ENCODE results near the gene SLC23A2. TPM values are rescaled to one million over a fixed set of nuclear protein-coding genes. Genes with fewer than 3 reads are reported as not detected.

The SLC23A2 gene
- polyA plus RNA-seq, 1 of the 3 experiments (the other 2 are of a cell fraction): 14.0 TPM

- H3K9me2 ChIP-seq: no peaks in the 10 kb centered on the region
- H3K27ac ChIP-seq (ENCODE audit: low read depth in 2 of 2, low read length in 1 of 2): no peak overlapping the region
- no peaks in the 10 kb centered on the region for H3K27me3 ChIP-seq (ENCODE audit: insufficient read depth)
- H3K4me2 ChIP-seq: no peak overlapping the region
- POLR2A ChIA-PET: no interaction called here
- H3K4me1 ChIP-seq (ENCODE audit: control insufficient read depth in 1 of 2, insufficient read depth in 2 of 2, low read depth in 1 of 2, low read length in 1 of 2): no peaks in the 10 kb centered on the region; a peak in 1 of 4 replicates
- no peak overlapping the region for H3K4me3 ChIP-seq (ENCODE audit: low read depth in 2 of 2, low read length in 1 of 2)
- H3K9me3 ChIP-seq: no peaks in the 10 kb centered on the region
- H2AFZ ChIP-seq (ENCODE audit: low read depth): no peak overlapping the region
- CTCF ChIA-PET: interaction anchor here (1.2 kb wide), 1 partner anchor 230 kb away, joined by 3 read pairs; no protein-coding TSS in a partner anchor
- no peaks in the 10 kb centered on the region for H3F3A ChIP-seq (replicated peaks; ENCODE audit: insufficient read depth)
- no peaks in the 10 kb centered on the region for H4K20me1 ChIP-seq (ENCODE audit: insufficient read depth)
- no peak overlapping the region for H3K9ac ChIP-seq
- H3K79me2 ChIP-seq (ENCODE audit: insufficient read depth): no peaks in the 10 kb centered on the region
- peaks cover 4 to 29% of the 10 kb centered on the region in 2 experiments for H3K36me3 ChIP-seq (replicated peaks in 1 of 2; ENCODE audit: control insufficient read depth in 1 of 2, insufficient read depth in 2 of 2, low read length in 1 of 2)
- TF ChIP-seq NRF1 (IDR thresholded peaks at IDR 0.05; ENCODE audit: low read depth, low read length) (no peak), CTCF (IDR thresholded peaks at IDR 0.05) (no peak), RFX5 (IDR thresholded peaks at IDR 0.05; ENCODE audit: low read length) (no peak), EZH2phosphoT487 (IDR thresholded peaks at IDR 0.05; ENCODE audit: borderline replicate concordance, low read depth) (no peak), REST (IDR thresholded peaks at IDR 0.05; ENCODE audit: low read depth, low read length) (no peak), EP300 (IDR thresholded peaks at IDR 0.05; ENCODE audit: borderline replicate concordance in 1 of 2, low read depth in 1 of 2, low read length in 1 of 2) (no peak)
- 97% methylated on average over 5 of the region's 5 CpGs for WGBS (ENCODE audit: low lambda C conversion rate)
- no peak for DNase-seq
These were observed 130.4 kb downstream of the SLC23A2 start for GRCh38 chr20:4870906-4871305.

- H3K27ac ChIP-seq (ENCODE audit: low read depth in 2 of 2, low read length in 1 of 2): no peak overlapping the region
- TF ChIP-seq GABPA (IDR thresholded peaks at IDR 0.05; ENCODE audit: low read depth) (no peak), ELF1 (IDR thresholded peaks at IDR 0.05) (no peak), CHD2 (IDR thresholded peaks at IDR 0.05; ENCODE audit: low read length, partially characterized antibody) (no peak), MXI1 (IDR thresholded peaks at IDR 0.05; ENCODE audit: low read depth, low read length) (no peak), YY1 (IDR thresholded peaks at IDR 0.05; ENCODE audit: low read depth) (no peak), SMC3 (IDR thresholded peaks at IDR 0.05; ENCODE audit: low read depth, low read length) (no peak), TCF12 (IDR thresholded peaks at IDR 0.05) (no peak), FOSL2 (IDR thresholded peaks at IDR 0.05; ENCODE audit: borderline replicate concordance, low read depth) (no peak)
- no peaks in the 10 kb centered on the region for H3F3A ChIP-seq (replicated peaks; ENCODE audit: insufficient read depth)
- H3K36me3 ChIP-seq (replicated peaks in 1 of 2; ENCODE audit: control insufficient read depth in 1 of 2, insufficient read depth in 2 of 2, low read length in 1 of 2): peaks cover 0 to 29% of the 10 kb centered on the region in 2 experiments
- H3K4me3 ChIP-seq (ENCODE audit: low read depth in 2 of 2, low read length in 1 of 2): no peak overlapping the region
- H2AFZ ChIP-seq (ENCODE audit: low read depth): no peak overlapping the region
- H3K9ac ChIP-seq: no peak overlapping the region
- H3K9me3 ChIP-seq: no peaks in the 10 kb centered on the region
- no peaks in the 10 kb centered on the region for H3K9me2 ChIP-seq
- H3K4me1 ChIP-seq (ENCODE audit: control insufficient read depth in 1 of 2, insufficient read depth in 2 of 2, low read depth in 1 of 2, low read length in 1 of 2): no peaks in the 10 kb centered on the region; a peak in 1 of 4 replicates
- 73% methylated on average over 15 of the region's 20 CpGs for WGBS (ENCODE audit: low lambda C conversion rate)
- DNase-seq: no peak
- ChIA-PET POLR2A (no interaction called here), CTCF (no interaction called here)
- H3K27me3 ChIP-seq (ENCODE audit: insufficient read depth): no peaks in the 10 kb centered on the region
- no peaks in the 10 kb centered on the region for H3K79me2 ChIP-seq (ENCODE audit: insufficient read depth)
- H4K20me1 ChIP-seq (ENCODE audit: insufficient read depth): no peaks in the 10 kb centered on the region
- no peak overlapping the region for H3K4me2 ChIP-seq
These were observed 131.8 kb downstream of the SLC23A2 start for GRCh38 chr20:4869290-4870193.
